GM20000 (cell line): ENCODE results near the gene ALAS1.

Source experiments
- DNase-seq: peaks from one replicate; pipeline ENCODE4 v3.0.0; 2012; ENCODE audit warnings: low spot score
- CTCF ChIP-seq: IDR thresholded peaks from 2 replicates; pipeline ENCODE4 v1.5.1; 2012; ENCODE audit warnings: mild to moderate bottlenecking, control low read depth; ENCODE audit errors: extremely low read depth, missing control alignments

ALAS1 gene

GRCh38 chr3:52210037-52210436, 12.1 kb downstream of the ALAS1 start:
- no peak for DNase-seq
- no peak for TF ChIP-seq CTCF

GRCh38 chr3:52210550-52211046, 12.6 kb downstream of the ALAS1 start:
- no peak for DNase-seq
- no peak for TF ChIP-seq CTCF

GRCh38 chr3:52211268-52211891, 13.4 kb downstream of the ALAS1 start:
- TF ChIP-seq CTCF: no peak
- DNase-seq: no peak

- no peak for TF ChIP-seq CTCF
- no peak for DNase-seq
These were observed 15.0 kb downstream of the ALAS1 start for GRCh38 chr3:52213005-52213404.

GRCh38 chr3:52213901-52214300, 15.9 kb downstream of the ALAS1 start:
- no peak for DNase-seq
- no peak for TF ChIP-seq CTCF

GRCh38 chr3:52215351-52215750, 17.4 kb downstream of the ALAS1 start:
- DNase-seq: no peak
- TF ChIP-seq CTCF: no peak

- TF ChIP-seq CTCF: no peak
- DNase-seq: no peak
These were observed 18.8 kb downstream of the ALAS1 start for GRCh38 chr3:52216585-52217408.
